ENCODE measurements around the gene SVIL. TPM values are rescaled to one million over a fixed set of nuclear protein-coding genes. Genes with fewer than 3 reads are reported as not detected.

Gene SVIL
- total RNA-seq, 3 donors from 2014 or later, result 25.8 to 69.5 (median 60.6) TPM

GRCh38 chr10:29530112-29530976 lies 104.4 kb downstream of the SVIL start:
- no peak for DNase-seq (ENCODE audit: low spot score in 2 of 2)
- Histone ChIP-seq H3K27ac (no peak overlapping the region), H3K4me1 (peaks cover 0 to 5% of the 10 kb centered on the region in 2 donors), H3K27me3 (no peaks in the 10 kb centered on the region), H3K4me3 (no peak overlapping the region), H3K9me3 (no peaks in the 10 kb centered on the region), H3K36me3 (no peaks in the 10 kb centered on the region)
- intact Hi-C loops (cut with DNase I; ENCODE audit: low total_unique reads), result no loop called here
- TF ChIP-seq POLR2AphosphoS5 (IDR thresholded peaks at IDR 0.05), result no peak
- no peak for TF ChIP-seq CTCF (IDR thresholded peaks at IDR 0.05)
- TF ChIP-seq POLR2A (IDR thresholded peaks at IDR 0.05), result no peak

- intact Hi-C loops (cut with DNase I; ENCODE audit: low total_unique reads), result no loop called here
- DNase-seq (ENCODE audit: low spot score in 2 of 2), result no peak
- Histone ChIP-seq H3K4me1 (no peaks in the 10 kb centered on the region), H3K36me3 (no peaks in the 10 kb centered on the region), H3K27me3 (no peaks in the 10 kb centered on the region), H3K4me3 (no peak overlapping the region), H3K9me3 (no peaks in the 10 kb centered on the region), H3K27ac (no peak overlapping the region)
- TF ChIP-seq CTCF (IDR thresholded peaks at IDR 0.05) (no peak), POLR2A (IDR thresholded peaks at IDR 0.05) (no peak), POLR2AphosphoS5 (IDR thresholded peaks at IDR 0.05) (no peak)
These were observed 105.6 kb downstream of the SVIL start for GRCh38 chr10:29529146-29529545.

- Histone ChIP-seq H3K4me1 (no peaks in the 10 kb centered on the region), H3K27ac (peak overlapping the region in 1 of 2 donors; percentile 37), H3K36me3 (peaks cover 5% of the 10 kb centered on the region), H3K9me3 (no peaks in the 10 kb centered on the region), H3K4me3 (no peak overlapping the region), H3K27me3 (no peaks in the 10 kb centered on the region)
- intact Hi-C loops (cut with DNase I; ENCODE audit: low total_unique reads), result no loop called here
- TF ChIP-seq POLR2A (IDR thresholded peaks at IDR 0.05), result no peak
- no peak for TF ChIP-seq POLR2AphosphoS5 (IDR thresholded peaks at IDR 0.05)
- TF ChIP-seq CTCF (IDR thresholded peaks at IDR 0.05), result no peak
- DNase-seq (ENCODE audit: low spot score in 2 of 2), result no peak
These were observed 109.0 kb downstream of the SVIL start for GRCh38 chr10:29525762-29526161.

- no peaks in the 10 kb centered on the region for H3K4me1 ChIP-seq
- no peak for TF ChIP-seq POLR2A (IDR thresholded peaks at IDR 0.05)
- TF ChIP-seq CTCF (IDR thresholded peaks at IDR 0.05), result no peak
- no peak for TF ChIP-seq POLR2AphosphoS5 (IDR thresholded peaks at IDR 0.05)
- H3K36me3 ChIP-seq, result peaks cover 5% of the 10 kb centered on the region
- no peaks in the 10 kb centered on the region for H3K9me3 ChIP-seq
- no peak for DNase-seq (ENCODE audit: low spot score in 2 of 2)
- peak overlapping the region in 1 of 2 donors; percentile 7 for H3K27ac ChIP-seq
- intact Hi-C loops (cut with DNase I; ENCODE audit: low total_unique reads), result no loop called here
- no peaks in the 10 kb centered on the region for H3K27me3 ChIP-seq
- H3K4me3 ChIP-seq, result no peak overlapping the region
These were observed 110.1 kb downstream of the SVIL start for GRCh38 chr10:29524720-29525119.

- Histone ChIP-seq H3K36me3 (peaks cover 5% of the 10 kb centered on the region), H3K27ac (peak overlapping the region in 1 of 2 donors; percentile 7), H3K4me1 (no peaks in the 10 kb centered on the region), H3K27me3 (no peaks in the 10 kb centered on the region), H3K9me3 (no peaks in the 10 kb centered on the region), H3K4me3 (no peak overlapping the region)
- no peak for DNase-seq (ENCODE audit: low spot score in 2 of 2)
- intact Hi-C loops (cut with DNase I; ENCODE audit: low total_unique reads), result no loop called here
- TF ChIP-seq CTCF (IDR thresholded peaks at IDR 0.05) (no peak), POLR2AphosphoS5 (IDR thresholded peaks at IDR 0.05) (no peak), POLR2A (IDR thresholded peaks at IDR 0.05) (no peak)
These were observed 110.5 kb downstream of the SVIL start for GRCh38 chr10:29524294-29524693.
